SK-N-SH (cell line): ENCODE data around the gene RBPJL. TPM values are rescaled to one million over a fixed set of nuclear protein-coding genes. Genes with fewer than 3 reads are reported as not detected.

ENCODE experiments used
- CTCF ChIA-PET: fragments of 300-600, 350-600 bp; formaldehyde crosslinking; extraction: SDS; loops from one replicate; lab custom pipeline; 2021; lab: Yijun Ruan, JAX
- POLR2A ChIA-PET: fragments of 350-600 bp; sonication (Branson Sonifier 250); formaldehyde crosslinking; extraction: SDS; loops from one replicate; lab custom pipeline; 2020; ENCODE audit warnings: antibody characterized with exemption, inconsistent platforms; lab: Yijun Ruan, JAX
- DNase-seq: peaks from one replicate; pipeline ENCODE4 v3.0.0; 2012
- H2AFZ ChIP-seq: fragments of 200-600 bp; sonication (generic); 2 replicates; pipeline ENCODE4 v1.8.1; 2016; ENCODE audit warnings: antibody characterized with exemption, mild to moderate bottlenecking, low read depth
- H3F3A ChIP-seq: fragments of 200-600 bp; sonication (generic); replicated peaks from 2 replicates; pipeline ENCODE3; 2016; ENCODE audit warnings: antibody characterized with exemption, mild to moderate bottlenecking; ENCODE audit not compliant: insufficient read depth
- H3K27ac ChIP-seq, 2 experiments: fragments of 200-500 bp in 1 of 2; fragments of 200-600 bp in 1 of 2; sonication (Bioruptor generic) in 1 of 2; sonication (generic), shearing (Covaris generic) in 1 of 2; 2 replicates each; pipeline versions ENCODE4 v1.5.1 to v1.6.1; 2014 to 2016; ENCODE audit warnings: low read depth in 2 of 2, inconsistent platforms in 1 of 2, low read length in 1 of 2, mild to moderate bottlenecking in 1 of 2, mixed read lengths in 1 of 2
- H3K27me3 ChIP-seq: fragments of 200-600 bp; sonication (generic), shearing (Covaris generic); 2 replicates; pipeline ENCODE4 v1.6.1; 2016; ENCODE audit warnings: mixed run types; ENCODE audit not compliant: insufficient read depth
- H3K36me3 ChIP-seq, 2 experiments: fragments of 200-500 bp in 1 of 2; fragments of 200-600 bp in 1 of 2; sonication (Bioruptor generic) in 1 of 2; sonication (generic) in 1 of 2; replicated peaks in 1 of 2; 2 replicates each; pipeline versions ENCODE3 to v1.5.1; 2014 to 2016; ENCODE audit warnings: low read length in 1 of 2, mild to moderate bottlenecking in 1 of 2; ENCODE audit not compliant: insufficient read depth in 2 of 2, control insufficient read depth in 1 of 2
- H3K4me1 ChIP-seq, 2 experiments: fragments of 200-500 bp in 1 of 2; fragments of 200-600 bp in 1 of 2; sonication (Bioruptor generic) in 1 of 2; sonication (generic), shearing (Covaris generic) in 1 of 2; 2 replicates each; pipeline versions ENCODE4 v1.5.1 to v1.6.1; 2014 to 2016; ENCODE audit warnings: low read depth in 1 of 2, low read length in 1 of 2, mixed run types in 1 of 2; ENCODE audit not compliant: insufficient read depth in 2 of 2, control insufficient read depth in 1 of 2
- H3K4me2 ChIP-seq: fragments of 200-600 bp; sonication (generic), shearing (Covaris generic); 2 replicates; pipeline ENCODE4 v1.6.1; 2017; ENCODE audit warnings: mixed run types
- H3K4me3 ChIP-seq, 2 experiments: fragments of 200-500 bp in 1 of 2; fragments of 200-600 bp in 1 of 2; sonication (Bioruptor generic) in 1 of 2; sonication (generic), shearing (Covaris generic) in 1 of 2; 2 replicates each; pipeline versions ENCODE4 v1.5.1 to v1.8.1; 2014 to 2016; ENCODE audit warnings: low read depth in 2 of 2, inconsistent platforms in 1 of 2, low read length in 1 of 2, mild to moderate bottlenecking in 1 of 2, mixed read lengths in 1 of 2, moderate library complexity in 1 of 2
- H3K79me2 ChIP-seq: fragments of 200-600 bp; sonication (generic); 2 replicates; pipeline ENCODE4 v1.8.1; 2017; ENCODE audit warnings: mild to moderate bottlenecking; ENCODE audit not compliant: insufficient read depth
- H3K9ac ChIP-seq: fragments of 200-600 bp; sonication (generic); 2 replicates; pipeline ENCODE4 v1.6.1; 2017; ENCODE audit warnings: mixed run types
- H3K9me2 ChIP-seq: fragments of 200-600 bp; sonication (generic); 2 replicates; pipeline ENCODE4 v1.6.1; 2017; ENCODE audit warnings: mixed run types
- H3K9me3 ChIP-seq: fragments of 200-600 bp; sonication (generic); 2 replicates; pipeline ENCODE4 v1.6.1; 2017; ENCODE audit warnings: mixed run types, mild to moderate bottlenecking, moderate library complexity
- H4K20me1 ChIP-seq: fragments of 200-600 bp; sonication (generic); 2 replicates; pipeline ENCODE4 v1.6.1; 2017; ENCODE audit warnings: mild to moderate bottlenecking, mixed run types; ENCODE audit not compliant: insufficient read depth
- CHD2 ChIP-seq: fragments of 150-350 bp; IDR thresholded peaks from 2 replicates; pipeline ENCODE4 v1.6.1; 2018; ENCODE audit warnings: low read length; ENCODE audit not compliant: partially characterized antibody
- EZH2phosphoT487 ChIP-seq: fragments of 200-600 bp; sonication (generic); IDR thresholded peaks from 2 replicates; pipeline ENCODE4 v1.6.1; 2017; ENCODE audit warnings: low read depth, mixed run types, mild to moderate bottlenecking, antibody characterized with exemption, moderate library complexity, borderline replicate concordance
- FOSL2 ChIP-seq: IDR thresholded peaks from 2 replicates; pipeline ENCODE4 v1.4.0; 2012; ENCODE audit warnings: low read depth, mild to moderate bottlenecking, moderate library complexity, borderline replicate concordance
- FOXJ3 ChIP-seq: sonication (generic); formaldehyde crosslinking; IDR thresholded peaks from 2 replicates; pipeline ENCODE4 v1.5.1; 2020; ENCODE audit warnings: mild to moderate bottlenecking, missing genetic modification reagents
- FOXM1 ChIP-seq: IDR thresholded peaks from 2 replicates; pipeline ENCODE4 v1.4.0; 2012; ENCODE audit warnings: low read depth, mild to moderate bottlenecking
- IRF3 ChIP-seq: fragments of 150-350 bp; IDR thresholded peaks from 2 replicates; pipeline ENCODE4 v1.6.1; 2016; ENCODE audit warnings: mild to moderate bottlenecking, low read depth, low read length
- JUND ChIP-seq: IDR thresholded peaks from 2 replicates; pipeline ENCODE4 v1.4.0; 2012
- MXI1 ChIP-seq: IDR thresholded peaks from 2 replicates; pipeline ENCODE4 v1.6.1; 2012; ENCODE audit warnings: mild to moderate bottlenecking, low read depth, low read length, improper control_type of control experiment
- NFIC ChIP-seq: IDR thresholded peaks from 2 replicates; pipeline ENCODE4 v1.4.0; 2012; ENCODE audit warnings: borderline replicate concordance
- PBX3 ChIP-seq: IDR thresholded peaks from 2 replicates; pipeline ENCODE4; 2012
- RAD21 ChIP-seq: IDR thresholded peaks from 2 replicates; pipeline ENCODE4 v1.6.1; 2012; ENCODE audit warnings: mild to moderate bottlenecking, low read length
- SIN3A ChIP-seq: IDR thresholded peaks from 2 replicates; pipeline ENCODE4 v1.6.1; 2012; ENCODE audit warnings: low read depth, mild to moderate bottlenecking, low read length, moderate library complexity, borderline replicate concordance
- TCF12 ChIP-seq: IDR thresholded peaks from 2 replicates; pipeline ENCODE4 v1.4.0; 2012
- TEAD4 ChIP-seq: IDR thresholded peaks from 2 replicates; pipeline ENCODE4 v1.4.0; 2012; ENCODE audit warnings: mild to moderate bottlenecking, borderline replicate concordance; ENCODE audit not compliant: insufficient read depth
- YY1 ChIP-seq: IDR thresholded peaks from 2 replicates; pipeline ENCODE4 v1.4.0; 2012; ENCODE audit warnings: low read depth, mild to moderate bottlenecking
- WGBS: methylation state at CpG from one replicate; pipeline ENCODE4 v1.1.6; 2017; ENCODE audit warnings: low lambda C conversion rate; 5-methylcytosine and 5-hydroxymethylcytosine counted together
- polyA plus RNA-seq, 3 experiments: library from polyadenylated mRNA; depleted of rRNA; stranded (reverse); fragments of >200 nt; gene quantifications; 2 replicates each; pipeline ENCODE4 v1.2.3, GENCODE V29; 2012
- TF ChIP-seq, protein P1 (sequence below): IDR thresholded peaks from 2 replicates; pipeline ENCODE4 v1.6.1; 2012; ENCODE audit warnings: mild to moderate bottlenecking, low read depth, low read length, moderate library complexity
- TF ChIP-seq, protein P2 (sequence below): fragments of 200-600 bp; sonication (generic); IDR thresholded peaks from 2 replicates; pipeline ENCODE4 v1.6.1; 2017; ENCODE audit warnings: antibody characterized with exemption, mild to moderate bottlenecking, moderate library complexity

Gene RBPJL
- polyA plus RNA-seq, 1 of the 3 experiments (the other 2 are of a cell fraction) = not detected

DNA sequence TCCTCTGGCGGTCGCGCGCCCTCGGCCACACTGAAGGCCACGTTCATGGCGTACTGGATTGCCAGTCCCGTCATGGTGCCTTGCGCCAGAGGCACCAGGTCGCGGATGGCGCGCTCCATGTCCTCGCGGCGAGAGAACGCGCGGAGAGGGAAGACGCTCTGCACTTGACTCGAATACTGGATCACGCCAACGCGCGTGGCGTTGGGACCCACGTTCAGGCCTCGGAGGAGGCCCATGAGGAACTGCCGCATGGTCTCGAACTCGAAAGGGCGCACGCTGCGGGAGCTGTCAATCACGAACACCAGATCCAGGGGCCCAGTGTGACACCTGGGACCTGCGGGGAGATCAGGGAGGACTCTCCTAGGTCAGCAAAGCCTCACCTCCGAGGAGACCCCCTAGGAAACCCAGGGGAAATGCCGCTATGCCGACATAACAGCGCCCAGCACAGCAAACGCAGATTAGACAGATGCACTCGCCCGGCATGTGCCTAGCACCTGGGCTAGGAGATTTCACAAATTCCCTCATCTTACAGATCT is 2.1 kb upstream of the RBPJL start:
- no peaks in the 10 kb centered on the region for H3K79me2 ChIP-seq
- H3K4me1 ChIP-seq = peaks cover 0 to 2% of the 10 kb centered on the region in 2 experiments; a peak in 2 of 4 replicates
- no peak overlapping the region for H3K4me3 ChIP-seq
- H2AFZ ChIP-seq = no peak overlapping the region
- no peak for DNase-seq
- ChIA-PET POLR2A (no interaction called here), CTCF (interaction anchor here (0.8 to 8.1 kb wide), 6 partner anchors 8 to 466 kb away, joined by 3 to 100 read pairs (median 5); no protein-coding TSS in a partner anchor)
- H3K9me3 ChIP-seq = no peaks in the 10 kb centered on the region
- no peak overlapping the region for H3K9ac ChIP-seq
- TF ChIP-seq CHD2 = no peak
- no peak for TF ChIP-seq TCF12
- no peak for TF ChIP-seq IRF3
- TF ChIP-seq YY1 = no peak
- TF ChIP-seq, protein P1, sequence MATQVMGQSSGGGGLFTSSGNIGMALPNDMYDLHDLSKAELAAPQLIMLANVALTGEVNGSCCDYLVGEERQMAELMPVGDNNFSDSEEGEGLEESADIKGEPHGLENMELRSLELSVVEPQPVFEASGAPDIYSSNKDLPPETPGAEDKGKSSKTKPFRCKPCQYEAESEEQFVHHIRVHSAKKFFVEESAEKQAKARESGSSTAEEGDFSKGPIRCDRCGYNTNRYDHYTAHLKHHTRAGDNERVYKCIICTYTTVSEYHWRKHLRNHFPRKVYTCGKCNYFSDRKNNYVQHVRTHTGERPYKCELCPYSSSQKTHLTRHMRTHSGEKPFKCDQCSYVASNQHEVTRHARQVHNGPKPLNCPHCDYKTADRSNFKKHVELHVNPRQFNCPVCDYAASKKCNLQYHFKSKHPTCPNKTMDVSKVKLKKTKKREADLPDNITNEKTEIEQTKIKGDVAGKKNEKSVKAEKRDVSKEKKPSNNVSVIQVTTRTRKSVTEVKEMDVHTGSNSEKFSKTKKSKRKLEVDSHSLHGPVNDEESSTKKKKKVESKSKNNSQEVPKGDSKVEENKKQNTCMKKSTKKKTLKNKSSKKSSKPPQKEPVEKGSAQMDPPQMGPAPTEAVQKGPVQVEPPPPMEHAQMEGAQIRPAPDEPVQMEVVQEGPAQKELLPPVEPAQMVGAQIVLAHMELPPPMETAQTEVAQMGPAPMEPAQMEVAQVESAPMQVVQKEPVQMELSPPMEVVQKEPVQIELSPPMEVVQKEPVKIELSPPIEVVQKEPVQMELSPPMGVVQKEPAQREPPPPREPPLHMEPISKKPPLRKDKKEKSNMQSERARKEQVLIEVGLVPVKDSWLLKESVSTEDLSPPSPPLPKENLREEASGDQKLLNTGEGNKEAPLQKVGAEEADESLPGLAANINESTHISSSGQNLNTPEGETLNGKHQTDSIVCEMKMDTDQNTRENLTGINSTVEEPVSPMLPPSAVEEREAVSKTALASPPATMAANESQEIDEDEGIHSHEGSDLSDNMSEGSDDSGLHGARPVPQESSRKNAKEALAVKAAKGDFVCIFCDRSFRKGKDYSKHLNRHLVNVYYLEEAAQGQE = no peak
- TF ChIP-seq MXI1 = no peak
- no peak for TF ChIP-seq EZH2phosphoT487
- H3K4me2 ChIP-seq = no peak overlapping the region
- 73% methylated on average over 35 of the region's 43 CpGs for WGBS
- no peaks in the 10 kb centered on the region for H3F3A ChIP-seq
- no peaks in the 10 kb centered on the region for H3K36me3 ChIP-seq
- no peaks in the 10 kb centered on the region; the same call in 1 of the 2 replicates for H3K27me3 ChIP-seq
- no peak overlapping the region for H3K27ac ChIP-seq
- H4K20me1 ChIP-seq = no peaks in the 10 kb centered on the region
- H3K9me2 ChIP-seq = no peaks in the 10 kb centered on the region

DNA sequence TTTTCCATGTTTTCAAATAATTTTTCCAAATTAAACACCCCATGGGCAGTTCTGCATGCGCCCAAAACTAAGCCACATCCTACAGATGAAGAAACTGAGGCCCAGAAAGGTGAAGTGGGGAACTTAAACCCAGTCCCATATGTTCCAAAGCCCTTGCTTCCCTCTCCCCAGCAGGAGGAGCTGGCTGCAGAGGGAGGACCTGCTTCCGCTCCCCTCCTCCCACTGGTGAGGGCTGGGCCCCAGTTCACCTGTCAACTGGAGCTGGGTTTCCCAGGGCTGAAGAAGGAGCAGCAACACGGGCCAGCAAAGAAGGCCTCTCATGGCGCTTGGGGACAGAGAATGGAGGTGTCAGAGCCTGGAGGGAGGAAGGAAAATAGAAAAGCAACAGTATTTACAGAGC is 1.4 kb upstream of the RBPJL start:
- DNase-seq = no peak
- Histone ChIP-seq H3K4me2 (no peak overlapping the region), H2AFZ (no peak overlapping the region), H3K36me3 (no peaks in the 10 kb centered on the region), H3K27ac (no peak overlapping the region), H3K27me3 (no peaks in the 10 kb centered on the region; the same call in 1 of the 2 replicates), H3K79me2 (no peaks in the 10 kb centered on the region), H3K9me2 (no peaks in the 10 kb centered on the region), H3K9ac (no peak overlapping the region), H3K4me3 (no peak overlapping the region), H3K4me1 (peaks cover 0 to 2% of the 10 kb centered on the region in 2 experiments; a peak in 2 of 4 replicates), H3F3A (no peaks in the 10 kb centered on the region), H4K20me1 (no peaks in the 10 kb centered on the region), H3K9me3 (no peaks in the 10 kb centered on the region)
- ChIA-PET CTCF (interaction anchor here (0.6 to 8.1 kb wide), 7 partner anchors 13 to 465 kb away, joined by 3 to 100 read pairs (median 4); no protein-coding TSS in a partner anchor), POLR2A (no interaction called here)
- WGBS = 61% methylated on average over 4 of the region's 4 CpGs
- TF ChIP-seq FOXJ3 (CRISPR knock-in tag) (no peak), PBX3 (no peak), FOXM1 (no peak), FOSL2 (no peak), YY1 (no peak), JUND (no peak), SIN3A (no peak), TEAD4 (no peak), NFIC (no peak), RAD21 (no peak)
- TF ChIP-seq, protein P2, sequence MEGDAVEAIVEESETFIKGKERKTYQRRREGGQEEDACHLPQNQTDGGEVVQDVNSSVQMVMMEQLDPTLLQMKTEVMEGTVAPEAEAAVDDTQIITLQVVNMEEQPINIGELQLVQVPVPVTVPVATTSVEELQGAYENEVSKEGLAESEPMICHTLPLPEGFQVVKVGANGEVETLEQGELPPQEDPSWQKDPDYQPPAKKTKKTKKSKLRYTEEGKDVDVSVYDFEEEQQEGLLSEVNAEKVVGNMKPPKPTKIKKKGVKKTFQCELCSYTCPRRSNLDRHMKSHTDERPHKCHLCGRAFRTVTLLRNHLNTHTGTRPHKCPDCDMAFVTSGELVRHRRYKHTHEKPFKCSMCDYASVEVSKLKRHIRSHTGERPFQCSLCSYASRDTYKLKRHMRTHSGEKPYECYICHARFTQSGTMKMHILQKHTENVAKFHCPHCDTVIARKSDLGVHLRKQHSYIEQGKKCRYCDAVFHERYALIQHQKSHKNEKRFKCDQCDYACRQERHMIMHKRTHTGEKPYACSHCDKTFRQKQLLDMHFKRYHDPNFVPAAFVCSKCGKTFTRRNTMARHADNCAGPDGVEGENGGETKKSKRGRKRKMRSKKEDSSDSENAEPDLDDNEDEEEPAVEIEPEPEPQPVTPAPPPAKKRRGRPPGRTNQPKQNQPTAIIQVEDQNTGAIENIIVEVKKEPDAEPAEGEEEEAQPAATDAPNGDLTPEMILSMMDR = no peak
